Measurements from ENCODE around the gene SWAP70. TPM values are rescaled to one million over a fixed set of nuclear protein-coding genes. Genes with fewer than 3 reads are reported as not detected.
A peak's percentile ranks its signal among the peaks of the same experiment; 100 is the strongest.

The SWAP70 gene
- total and polyA plus RNA-seq, 2 of the 13 experiments (the other 11 are each of a cell fraction or from before 2014, with no cell fraction given) = 4.6 to 8.7 TPM

GRCh38 chr11:9757809-9758636, 94.1 kb downstream of the SWAP70 start (continued):
- TF ChIP-seq TBX3 (IDR thresholded peaks at IDR 0.05; ENCODE audit: borderline replicate concordance) (no peak), FOXA3 (CRISPR knock-in tag; IDR thresholded peaks at IDR 0.05) (no peak), AGO2 (optimal IDR thresholded peaks at IDR 0.05; ENCODE audit: low read depth, low read length) (no peak), SYNCRIP (IDR thresholded peaks at IDR 0.05; ENCODE audit: insufficient read depth, low read depth, low read length) (no peak), BHLHE40 (IDR thresholded peaks at IDR 0.05; ENCODE audit: low read length) (no peak), ZBTB2 (CRISPR knock-in tag; IDR thresholded peaks at IDR 0.05; ENCODE audit: low read depth) (no peak), SCMH1 (CRISPR knock-in tag; IDR thresholded peaks at IDR 0.05; ENCODE audit: borderline replicate concordance) (no peak), ZNF317 (CRISPR knock-in tag; IDR thresholded peaks at IDR 0.05) (no peak), RAD51 (IDR thresholded peaks at IDR 0.05; ENCODE audit: borderline replicate concordance) (no peak), PAF1 (CRISPR knock-in tag; IDR thresholded peaks at IDR 0.05) (no peak), ZBTB42 (CRISPR knock-in tag; IDR thresholded peaks at IDR 0.05) (peak; percentile 8; the same call in 1 of the 2 replicates), POLR2AphosphoS5 (IDR thresholded peaks at IDR 0.05; ENCODE audit: low read depth, low read length) (peak; percentile 83), ZNF382 (CRISPR knock-in tag; IDR thresholded peaks at IDR 0.05; ENCODE audit: borderline replicate concordance) (no peak), NCOA2 (CRISPR knock-in tag; IDR thresholded peaks at IDR 0.05) (no peak), ZNF784 (CRISPR knock-in tag; IDR thresholded peaks at IDR 0.05; ENCODE audit: borderline replicate concordance) (no peak), ZNF556 (CRISPR knock-in tag; IDR thresholded peaks at IDR 0.05; ENCODE audit: borderline replicate concordance) (no peak), KMT2B (CRISPR knock-in tag; IDR thresholded peaks at IDR 0.05) (0 out of 2 replicates have a peak, but pooled peaks have one; percentile 28), KMT2A (CRISPR knock-in tag; IDR thresholded peaks at IDR 0.05) (peak; percentile 24), MIXL1 (CRISPR knock-in tag; IDR thresholded peaks at IDR 0.05) (peak; percentile 52; the same call in 1 of the 2 replicates), FOXO1 (CRISPR knock-in tag; IDR thresholded peaks at IDR 0.05) (no peak), MTF1 (CRISPR knock-in tag; IDR thresholded peaks at IDR 0.05) (no peak), ZHX1 (CRISPR knock-in tag; IDR thresholded peaks at IDR 0.05; ENCODE audit: low read depth) (peak; percentile 43; the same call in 1 of the 2 replicates), ATF2 (CRISPR knock-in tag; IDR thresholded peaks at IDR 0.05) (no peak), SALL2 (CRISPR knock-in tag; IDR thresholded peaks at IDR 0.05) (peak; percentile 67)
